ENCODE measurements around the gene NUDT22.

The NUDT22 gene

GRCh38 chr11:64183890-64184289, 42.2 kb upstream of the NUDT22 start:
- Histone ChIP-seq H3K27me3 (ENCODE audit: control insufficient read depth, low read length) (no peaks in the 10 kb centered on the region), H3K4me2 (ENCODE audit: low read length) (peak overlapping the region; percentile 89), H3F3A (ENCODE audit: control insufficient read depth, insufficient read depth) (no peaks in the 10 kb centered on the region; the same call in 1 of the 2 replicates), H3K79me2 (ENCODE audit: control insufficient read depth, low read length) (peaks cover 49% of the 10 kb centered on the region), H3K4me1 (ENCODE audit: control insufficient read depth, low read length) (peaks cover 39% of the 10 kb centered on the region), H3K4me3 (ENCODE audit: low read length) (peak overlapping the region; percentile 95), H3K27ac (ENCODE audit: low read depth, low read length) (no peak overlapping the region), H3K9me2 (replicated peaks; ENCODE audit: control insufficient read depth, low read length) (no peaks in the 10 kb centered on the region), H3K36me3 (ENCODE audit: control insufficient read depth, low read length) (peaks cover 10% of the 10 kb centered on the region), H4K20me1 (ENCODE audit: control insufficient read depth, insufficient read depth, low read depth, low read length) (0 out of 2 replicates have a peak, but pooled peaks cover 10% of the 10 kb centered on the region), H3K9me3 (ENCODE audit: control insufficient read depth, insufficient read depth, low read length) (no peaks in the 10 kb centered on the region)
- TF ChIP-seq EZH2phosphoT487 (IDR thresholded peaks at IDR 0.05; ENCODE audit: borderline replicate concordance, low read length) (no peak), CTCF (IDR thresholded peaks at IDR 0.05; ENCODE audit: low read depth, low read length, poor library complexity, severe bottlenecking) (no peak)

GRCh38 chr11:64185175-64185692, 40.8 kb upstream of the NUDT22 start:
- Histone ChIP-seq H4K20me1 (ENCODE audit: control insufficient read depth, insufficient read depth, low read depth, low read length) (peaks cover 18% of the 10 kb centered on the region; the same call in 1 of the 2 replicates), H3K27me3 (ENCODE audit: control insufficient read depth, low read length) (no peaks in the 10 kb centered on the region), H3K36me3 (ENCODE audit: control insufficient read depth, low read length) (peaks cover 16% of the 10 kb centered on the region), H3K9me3 (ENCODE audit: control insufficient read depth, insufficient read depth, low read length) (no peaks in the 10 kb centered on the region), H3K9me2 (replicated peaks; ENCODE audit: control insufficient read depth, low read length) (no peaks in the 10 kb centered on the region), H3K27ac (ENCODE audit: low read depth, low read length) (peak overlapping the region; percentile 49), H3K4me2 (ENCODE audit: low read length) (peak overlapping the region; percentile 89), H3K4me3 (ENCODE audit: low read length) (peak overlapping the region; percentile 95), H3K4me1 (ENCODE audit: control insufficient read depth, low read length) (peaks cover 39% of the 10 kb centered on the region), H3F3A (ENCODE audit: control insufficient read depth, insufficient read depth) (no peaks in the 10 kb centered on the region; the same call in 1 of the 2 replicates), H3K79me2 (ENCODE audit: control insufficient read depth, low read length) (peaks cover 49% of the 10 kb centered on the region)
- TF ChIP-seq CTCF (IDR thresholded peaks at IDR 0.05; ENCODE audit: low read depth, low read length, poor library complexity, severe bottlenecking) (no peak), EZH2phosphoT487 (IDR thresholded peaks at IDR 0.05; ENCODE audit: borderline replicate concordance, low read length) (no peak)

GRCh38 chr11:64185693-64186491, 40.2 kb upstream of the NUDT22 start, which contains the start of gene STIP1:
Gene STIP1 (plus strand): TSS chr11:64186171. CDS start chr11:64186262, 91 bp downstream.
- Histone ChIP-seq H3F3A (ENCODE audit: control insufficient read depth, insufficient read depth) (no peaks in the 10 kb centered on the region; the same call in 1 of the 2 replicates), H3K27ac (ENCODE audit: low read depth, low read length) (peak within 1 kb of the TSS; percentile 49), H3K27me3 (ENCODE audit: control insufficient read depth, low read length) (no peaks in the 10 kb centered on the region), H3K9me3 (ENCODE audit: control insufficient read depth, insufficient read depth, low read length) (no peaks in the 10 kb centered on the region), H3K9me2 (replicated peaks; ENCODE audit: control insufficient read depth, low read length) (no peaks in the 10 kb centered on the region), H3K4me1 (ENCODE audit: control insufficient read depth, low read length) (peaks cover 35% of the 10 kb centered on the region), H3K4me3 (ENCODE audit: low read length) (peak within 1 kb of the TSS; percentile 95), H3K4me2 (ENCODE audit: low read length) (peak within 1 kb of the TSS; percentile 89), H3K79me2 (ENCODE audit: control insufficient read depth, low read length) (peaks cover 43% of the 10 kb centered on the region), H3K36me3 (ENCODE audit: control insufficient read depth, low read length) (peaks cover 22% of the 10 kb centered on the region), H4K20me1 (ENCODE audit: control insufficient read depth, insufficient read depth, low read depth, low read length) (peaks cover 18% of the 10 kb centered on the region; the same call in 1 of the 2 replicates)
- TF ChIP-seq EZH2phosphoT487 (IDR thresholded peaks at IDR 0.05; ENCODE audit: borderline replicate concordance, low read length), result no peak
- peak; percentile 35 for TF ChIP-seq CTCF (IDR thresholded peaks at IDR 0.05; ENCODE audit: low read depth, low read length, poor library complexity, severe bottlenecking)

All from DOHH2 (cell line).